HG03457 (cell line): ENCODE data around the gene TICAM2.

ENCODE experiments used
- ATAC-seq: cut with Tn5 transposase; IDR thresholded peaks from one replicate; pipeline ENCODE4 v1.9.1; 2021; ENCODE audit warnings: moderate number of reproducible peaks; ENCODE audit not compliant: unreplicated experiment

The TICAM2 gene

DNA sequence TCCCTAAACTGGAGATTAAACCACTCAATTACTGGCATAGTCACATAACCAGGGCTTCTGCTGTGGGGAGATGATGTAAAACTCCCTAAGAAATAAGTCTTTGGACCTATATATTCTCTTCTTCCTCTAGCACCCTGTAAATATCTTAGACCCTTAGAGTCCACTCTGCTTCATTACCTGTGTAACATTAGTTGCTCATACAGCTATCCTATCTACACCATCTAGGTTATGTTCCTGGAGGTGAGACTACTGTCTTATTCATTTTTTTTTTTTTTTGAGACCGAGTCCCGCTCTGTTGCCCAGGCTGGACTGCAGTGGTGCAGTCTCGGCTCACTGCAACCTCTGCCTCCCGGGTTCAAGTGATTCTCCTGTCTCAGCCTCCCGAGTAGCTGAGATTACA is 9.6 kb upstream of the TICAM2 start:
- ATAC-seq: no peak

DNA sequence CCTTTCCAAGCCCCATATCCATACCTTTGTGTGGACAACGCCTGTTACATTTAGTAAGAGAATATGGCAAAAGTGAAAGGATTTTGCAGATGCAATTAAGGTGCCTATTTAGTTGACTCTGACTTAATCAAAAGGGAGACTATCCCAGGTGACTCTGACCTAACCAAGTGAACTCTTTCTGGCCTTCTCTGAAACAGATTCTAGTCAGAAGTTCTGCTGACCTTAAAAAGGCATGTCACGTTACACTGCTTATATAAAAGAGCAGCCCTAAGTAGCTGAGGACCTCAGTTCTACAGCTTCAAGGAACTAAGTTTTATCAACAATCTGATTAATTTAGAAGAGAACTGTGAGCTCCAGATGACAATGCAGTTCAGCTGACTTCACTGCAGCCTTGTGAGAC is 5.7 kb upstream of the TICAM2 start:
- no peak for ATAC-seq

DNA sequence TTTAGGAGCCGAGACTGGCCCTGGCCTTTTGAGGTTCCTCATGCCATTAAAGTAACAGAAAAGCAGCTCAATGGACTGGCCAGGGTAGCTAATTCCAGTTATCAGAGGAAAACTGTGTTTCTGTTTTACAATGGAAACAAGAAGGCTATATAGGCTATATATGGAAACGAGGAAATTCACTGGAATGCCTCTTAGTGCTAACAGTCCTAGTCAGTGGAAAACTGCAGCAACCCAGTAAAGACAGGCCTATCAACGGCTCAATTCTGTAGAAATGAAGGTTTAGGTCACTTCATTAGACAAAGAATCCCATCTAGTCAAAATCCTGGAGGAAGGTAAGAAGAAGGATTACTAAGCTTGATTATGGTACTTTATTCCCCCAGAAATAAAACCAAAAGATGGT is 3.2 kb upstream of the TICAM2 start:
- ATAC-seq: no peak

DNA sequence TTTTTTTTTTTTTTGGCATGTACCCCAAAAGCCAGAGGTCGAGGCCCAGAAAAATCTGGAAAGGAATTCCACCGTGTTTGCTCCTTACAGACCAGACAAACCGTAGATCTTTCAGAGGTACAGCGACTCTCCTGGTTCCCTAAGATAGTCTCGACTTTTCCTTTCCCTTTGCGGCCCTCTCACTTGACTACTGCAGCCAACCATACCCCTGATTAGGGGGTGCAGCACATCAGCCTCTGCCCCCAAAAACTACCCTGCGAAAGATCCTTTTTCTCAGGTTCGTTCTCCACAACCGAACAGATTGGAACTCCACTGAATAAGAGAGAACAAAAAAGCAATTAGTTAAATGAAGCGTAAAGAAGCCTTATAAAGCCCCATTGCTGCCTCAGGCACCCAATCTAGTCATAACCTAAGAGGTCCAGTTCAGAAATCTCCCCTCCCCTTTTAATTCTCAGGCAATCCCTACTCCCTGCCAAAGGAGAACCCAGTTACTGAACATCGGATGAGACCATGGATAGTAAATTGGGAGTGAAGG is 379 bp upstream of the TICAM2 start:
- peak; percentile 10 for ATAC-seq

DNA sequence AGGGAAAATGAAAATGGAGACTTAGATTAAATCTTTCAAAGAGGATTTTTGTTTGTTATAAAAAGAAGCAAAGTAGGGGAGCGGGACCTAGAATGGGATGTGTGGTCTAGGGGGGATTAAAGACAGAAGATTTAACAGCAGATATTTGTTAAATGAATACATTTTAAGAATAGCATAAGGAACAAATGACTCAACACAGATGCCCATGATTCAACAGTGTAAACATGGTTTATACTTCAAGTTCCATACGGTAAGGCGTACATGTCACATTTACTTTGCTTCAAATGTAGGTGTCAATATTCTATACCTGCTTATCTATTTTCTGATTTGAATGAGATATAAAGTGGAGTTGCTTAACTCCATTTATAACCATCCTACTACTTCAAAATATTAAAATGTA is 1.5 kb downstream of the TICAM2 start:
- ATAC-seq: no peak

DNA sequence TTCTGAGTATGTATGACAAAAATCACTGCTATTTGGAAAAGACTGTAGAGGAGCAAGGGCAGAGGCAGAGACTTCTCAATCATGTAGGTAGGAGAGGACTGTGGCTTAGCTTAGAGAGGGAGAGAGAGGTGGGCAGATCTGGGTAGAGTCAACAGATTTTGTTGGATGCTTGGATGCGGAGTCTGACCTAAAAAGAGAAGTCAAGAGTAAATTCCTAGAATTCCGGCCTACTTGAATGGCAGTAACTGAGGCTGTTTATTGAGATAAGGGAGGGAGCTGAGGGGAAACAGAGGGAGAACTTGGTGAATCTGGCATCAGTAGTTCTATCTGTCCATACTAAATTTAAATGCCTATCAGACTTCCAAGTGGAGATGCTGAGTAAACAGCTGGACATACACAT is 2.4 kb downstream of the TICAM2 start:
- no peak for ATAC-seq

DNA sequence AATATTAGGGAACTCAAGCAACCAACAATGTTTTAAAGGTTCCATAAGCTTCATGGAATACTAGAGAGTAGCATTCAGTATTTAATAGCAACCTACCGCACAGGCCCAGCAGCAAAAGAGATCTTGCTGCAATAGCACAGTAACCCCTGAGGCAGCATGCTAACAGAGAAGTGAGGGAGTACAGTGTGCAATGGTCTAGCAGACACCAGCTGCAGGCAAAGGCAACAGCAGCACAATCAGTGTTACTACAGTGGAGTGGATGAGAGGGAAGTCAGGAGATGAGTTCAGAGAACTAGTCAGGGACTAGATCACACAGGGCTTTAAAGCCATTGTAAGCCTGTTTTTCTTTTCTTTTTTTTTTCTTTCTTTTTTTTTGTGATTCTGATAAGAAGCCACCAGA is 2.8 kb downstream of the TICAM2 start:
- ATAC-seq: peak; percentile 36

DNA sequence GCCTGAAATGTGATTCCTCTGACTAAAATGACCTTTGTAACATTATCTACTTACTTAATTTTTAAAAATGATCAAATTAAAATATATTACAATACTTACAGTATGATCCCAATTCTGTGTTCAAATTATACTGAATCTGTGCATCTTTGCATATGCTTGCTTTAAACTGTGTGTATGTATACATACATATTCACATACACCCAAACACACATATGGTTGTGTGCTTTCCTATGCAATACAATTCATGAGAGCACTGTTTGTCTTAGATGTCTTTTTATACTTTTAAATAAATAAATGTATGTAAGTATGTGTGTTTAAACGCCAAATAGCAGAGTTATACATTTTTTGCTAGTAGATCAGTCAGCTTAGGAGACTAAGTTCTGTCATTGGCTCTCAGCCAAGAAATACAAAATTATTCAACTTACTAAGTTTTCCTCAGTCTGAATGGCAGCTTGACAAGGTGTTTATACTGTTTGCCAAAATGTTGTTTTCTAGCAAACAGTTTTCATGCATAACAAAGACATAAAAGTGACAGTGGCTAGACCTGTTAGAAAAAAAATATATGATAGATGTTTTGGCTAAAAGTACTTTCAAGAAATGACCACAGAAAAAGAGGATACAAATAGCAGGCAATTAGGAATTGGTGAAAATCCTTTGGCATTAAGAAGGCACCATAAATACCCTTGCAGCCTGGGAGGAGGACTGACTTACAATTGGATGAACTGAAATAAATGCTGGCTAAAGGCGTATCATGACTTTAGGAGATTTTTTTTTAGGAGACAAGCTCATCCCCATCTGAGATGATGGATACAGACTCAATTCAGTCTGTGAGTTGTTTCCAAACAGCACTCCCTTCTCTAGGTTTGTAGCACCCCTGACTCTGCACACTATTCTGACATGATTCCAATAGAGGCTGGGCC is 7.9 kb downstream of the TICAM2 start:
- ATAC-seq: no peak

DNA sequence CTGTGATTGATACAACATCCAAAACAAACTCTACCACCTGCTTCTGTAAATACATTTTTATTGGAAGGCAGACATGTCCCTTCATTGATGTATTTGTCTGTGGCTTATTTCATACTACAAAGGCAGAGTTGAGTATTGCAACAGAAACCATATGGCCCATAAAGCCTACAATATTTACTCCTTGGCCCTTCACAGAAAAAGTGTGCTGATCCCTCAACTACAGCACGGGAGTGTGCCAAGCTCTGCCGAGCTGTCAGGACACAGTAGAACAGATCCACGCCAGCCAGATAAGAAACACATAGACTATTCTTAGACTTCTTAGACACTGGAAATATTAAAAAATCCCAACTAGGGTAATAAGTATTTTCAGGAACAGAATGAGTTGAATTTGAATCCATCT is 13.2 kb downstream of the TICAM2 start:
- ATAC-seq: no peak

DNA sequence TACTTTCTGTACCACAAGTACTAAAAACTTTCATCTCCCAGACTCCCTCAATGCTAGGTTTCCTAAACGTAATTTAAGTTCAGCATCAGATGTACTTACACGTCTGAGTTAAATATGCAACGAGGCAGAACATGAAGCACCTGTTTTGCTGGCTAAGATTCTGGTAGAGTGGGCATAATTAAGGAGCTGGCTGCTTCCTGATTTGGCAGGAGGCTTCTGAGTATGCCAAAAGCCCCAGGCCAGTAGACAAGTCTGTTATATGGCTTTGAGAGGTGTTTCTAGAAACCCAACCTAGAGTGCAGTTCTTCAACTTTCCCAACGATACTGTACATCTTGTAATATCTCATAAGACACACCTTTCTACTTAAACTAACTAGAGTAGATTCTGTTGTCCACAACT is 13.6 kb downstream of the TICAM2 start:
- ATAC-seq: no peak

DNA sequence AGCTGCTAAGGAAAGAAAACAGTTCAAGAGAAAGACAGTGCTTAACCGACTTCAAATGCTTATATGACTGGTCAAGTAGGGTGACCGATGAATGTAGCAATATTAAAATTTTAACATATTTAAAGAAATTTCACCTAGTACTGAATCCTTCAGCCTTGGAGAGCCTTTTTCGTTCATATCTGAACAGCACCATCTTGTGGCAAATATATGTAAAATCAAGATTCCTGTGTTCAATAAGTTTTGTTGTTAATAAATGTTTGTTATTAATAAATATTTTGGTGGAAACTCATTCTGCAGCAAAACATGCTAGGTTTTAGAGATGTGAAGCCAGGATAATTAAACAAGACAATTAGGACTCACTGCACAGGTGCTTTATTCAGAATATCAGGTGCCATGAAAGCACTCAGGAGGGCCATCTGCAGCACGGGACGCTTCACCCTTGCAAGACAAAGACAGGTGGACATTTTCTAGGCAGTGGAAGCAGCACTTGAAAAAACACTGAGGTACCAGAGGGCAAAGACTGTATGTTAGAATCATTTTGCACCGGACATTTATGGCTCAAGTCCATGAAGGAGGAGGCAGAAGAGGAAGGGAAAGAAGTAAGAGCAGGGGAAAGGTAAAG is 15.6 kb downstream of the TICAM2 start:
- no peak for ATAC-seq

DNA sequence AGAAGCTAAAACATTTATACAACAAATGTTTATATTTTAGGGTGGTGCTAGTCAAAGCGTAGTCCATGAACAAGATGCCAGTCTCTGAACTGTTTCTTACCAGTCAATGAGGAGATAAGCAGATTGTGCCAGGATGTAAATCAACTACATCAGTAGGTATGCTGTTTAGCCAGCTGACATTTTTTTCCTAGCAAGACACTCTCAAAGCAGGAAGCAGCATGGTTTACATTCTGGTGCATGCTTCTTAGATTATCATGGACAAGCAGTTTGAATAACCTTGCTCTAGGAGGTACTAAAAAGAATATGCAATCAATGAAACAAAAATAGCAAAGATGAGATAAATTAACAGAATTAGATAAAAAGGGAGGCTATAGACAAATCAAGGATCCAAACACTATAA is 17.0 kb downstream of the TICAM2 start:
- ATAC-seq: no peak

DNA sequence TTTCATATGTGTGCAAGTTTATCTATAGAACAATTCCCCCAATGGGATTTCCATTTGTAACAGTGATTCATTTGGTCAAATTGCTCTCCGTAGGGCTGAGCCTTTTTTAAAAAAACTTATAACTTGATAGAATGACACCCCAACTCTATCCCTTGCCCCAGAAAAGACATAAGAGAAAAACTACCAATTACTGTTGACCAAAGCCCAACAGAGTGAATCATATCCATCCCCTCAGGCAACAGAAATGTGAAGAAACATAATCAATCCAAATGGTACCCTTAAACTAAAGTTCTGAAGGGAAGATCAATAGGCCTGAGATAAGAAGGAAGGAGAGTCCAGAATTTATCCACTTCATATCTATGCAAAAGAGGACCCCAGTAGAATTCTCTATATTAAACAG is 17.8 kb downstream of the TICAM2 start:
- ATAC-seq: no peak

DNA sequence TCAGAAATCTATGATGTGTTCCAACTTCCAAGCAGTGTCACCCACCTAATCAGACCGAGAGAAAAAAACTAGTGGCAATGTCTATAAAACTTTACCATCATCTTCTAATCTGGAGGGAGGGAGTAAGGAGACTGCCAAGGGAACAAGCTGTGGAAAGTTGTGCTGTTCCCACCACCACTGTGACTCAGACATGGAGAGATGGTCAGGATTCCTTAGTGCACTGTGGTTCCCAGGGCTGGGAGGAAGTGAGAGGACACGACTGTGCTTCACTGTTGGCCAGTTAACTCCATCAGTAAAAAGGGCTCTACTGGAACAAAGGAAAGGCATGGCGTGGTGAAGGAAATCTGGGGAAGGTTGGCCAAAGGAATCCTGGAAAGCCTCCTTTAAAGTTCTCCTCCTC is 18.8 kb downstream of the TICAM2 start:
- no peak for ATAC-seq

DNA sequence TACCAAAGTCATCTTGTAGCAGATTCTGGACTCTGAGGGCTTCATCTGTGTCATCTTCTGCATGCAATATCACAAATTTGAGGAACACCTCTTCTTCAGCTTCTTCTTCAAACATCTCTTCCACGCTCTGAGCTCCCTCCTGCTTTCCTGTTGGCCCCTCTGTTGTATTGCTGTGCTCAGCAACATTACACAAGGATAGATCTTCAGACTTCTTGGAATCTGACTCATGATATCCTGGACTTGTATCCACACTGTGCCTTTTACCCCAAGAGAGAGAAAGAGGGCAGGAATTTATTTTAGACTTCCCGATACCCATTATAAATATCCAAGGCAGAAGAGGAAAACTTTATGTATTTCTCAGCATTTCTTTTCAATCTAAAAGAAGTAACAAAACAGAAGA is 21.3 kb downstream of the TICAM2 start:
- ATAC-seq: no peak

DNA sequence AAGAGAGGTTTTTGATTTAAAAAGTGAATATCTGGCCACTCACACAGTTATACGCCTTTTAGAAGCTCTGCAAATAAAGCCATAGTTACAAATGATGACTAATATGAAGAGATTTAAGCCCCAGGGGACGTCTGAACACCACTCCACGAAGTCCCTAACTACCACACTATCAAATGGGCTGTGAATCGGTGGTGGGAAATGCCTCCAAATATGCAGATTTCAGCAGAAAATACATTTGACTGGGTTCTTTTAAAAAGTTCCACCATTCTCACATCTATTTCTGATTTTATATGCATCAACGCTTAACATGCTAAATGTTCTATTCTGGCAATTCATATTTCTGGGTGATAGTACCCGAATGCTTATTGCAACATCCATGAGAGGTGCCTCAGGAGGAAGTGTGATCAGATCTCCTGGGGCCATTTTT is 22.5 kb downstream of the TICAM2 start:
- peak; percentile 44 for ATAC-seq

DNA sequence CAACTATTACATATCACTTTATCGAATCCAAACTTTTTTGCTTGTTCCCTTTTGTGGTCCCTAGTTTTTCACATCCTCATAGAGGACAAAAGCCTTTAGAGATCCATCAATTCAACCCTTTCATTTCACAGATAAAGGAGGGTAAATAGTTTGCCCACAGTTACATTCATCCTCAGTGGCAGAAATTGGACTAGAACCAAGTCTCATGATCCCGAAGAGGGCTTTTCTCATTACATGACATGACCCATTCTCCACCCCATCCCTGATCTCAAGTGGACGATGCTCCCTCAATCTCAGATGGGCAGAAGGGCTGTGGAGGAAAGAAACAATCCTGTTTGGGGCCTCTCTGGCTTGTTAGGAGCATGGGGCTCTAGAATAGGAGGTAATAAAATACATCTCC is 23.1 kb downstream of the TICAM2 start:
- ATAC-seq: no peak

DNA sequence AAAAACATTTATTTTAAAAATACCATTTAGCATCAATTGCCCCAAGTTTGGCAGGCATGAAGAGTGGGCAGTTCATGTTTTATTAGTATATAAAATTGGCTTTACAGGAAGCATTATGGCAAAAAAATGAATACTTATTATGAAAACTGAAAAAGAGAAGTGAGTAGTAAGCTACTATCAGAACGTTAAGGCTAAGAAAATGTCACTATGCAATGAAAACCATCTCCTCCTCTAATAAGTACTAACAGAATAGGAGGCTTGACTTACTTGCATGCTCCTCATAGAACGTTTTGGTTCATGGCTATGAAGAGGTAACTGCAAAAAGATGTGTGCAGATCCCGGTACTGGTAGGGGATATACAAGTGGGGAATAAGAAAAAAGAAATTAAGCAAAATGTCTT is 23.6 kb downstream of the TICAM2 start:
- peak; percentile 42 for ATAC-seq

DNA sequence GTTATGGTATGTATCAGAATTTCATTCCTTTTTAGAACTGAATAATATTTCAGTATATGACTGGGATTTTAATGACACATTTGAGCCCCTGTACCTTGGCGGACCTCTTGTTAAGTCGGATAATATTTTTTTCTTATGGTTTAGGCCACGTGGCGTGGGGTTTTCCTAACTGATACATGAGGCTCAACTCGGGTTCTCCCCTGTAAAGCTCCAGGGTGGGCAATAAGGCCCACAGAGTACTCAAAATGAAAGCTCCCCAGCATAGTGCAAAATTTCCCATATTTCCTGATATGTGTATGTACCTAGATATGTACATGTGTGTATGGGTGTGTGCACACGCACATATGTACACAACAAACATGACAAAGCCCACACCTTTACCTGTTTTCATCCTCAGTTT is 24.5 kb downstream of the TICAM2 start:
- peak; percentile 26 for ATAC-seq

DNA sequence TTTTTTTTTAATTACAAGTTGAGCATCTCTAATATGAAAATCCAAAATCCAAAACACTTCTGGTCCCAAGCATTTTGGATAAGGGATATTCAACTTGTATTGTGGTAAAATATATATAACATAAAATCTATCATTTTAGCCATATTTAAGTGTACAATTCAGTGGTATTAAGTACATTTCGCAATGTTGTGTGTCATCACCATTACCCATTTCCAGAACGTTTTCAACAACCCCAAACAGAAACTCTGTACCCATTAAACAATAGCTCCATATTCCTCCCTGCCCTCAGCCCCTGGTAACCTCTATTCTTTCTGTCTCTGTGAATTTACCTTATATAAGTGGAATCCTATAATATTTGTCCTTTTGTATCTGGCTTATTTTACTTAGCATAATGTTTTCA is 24.9 kb downstream of the TICAM2 start:
- no peak for ATAC-seq

DNA sequence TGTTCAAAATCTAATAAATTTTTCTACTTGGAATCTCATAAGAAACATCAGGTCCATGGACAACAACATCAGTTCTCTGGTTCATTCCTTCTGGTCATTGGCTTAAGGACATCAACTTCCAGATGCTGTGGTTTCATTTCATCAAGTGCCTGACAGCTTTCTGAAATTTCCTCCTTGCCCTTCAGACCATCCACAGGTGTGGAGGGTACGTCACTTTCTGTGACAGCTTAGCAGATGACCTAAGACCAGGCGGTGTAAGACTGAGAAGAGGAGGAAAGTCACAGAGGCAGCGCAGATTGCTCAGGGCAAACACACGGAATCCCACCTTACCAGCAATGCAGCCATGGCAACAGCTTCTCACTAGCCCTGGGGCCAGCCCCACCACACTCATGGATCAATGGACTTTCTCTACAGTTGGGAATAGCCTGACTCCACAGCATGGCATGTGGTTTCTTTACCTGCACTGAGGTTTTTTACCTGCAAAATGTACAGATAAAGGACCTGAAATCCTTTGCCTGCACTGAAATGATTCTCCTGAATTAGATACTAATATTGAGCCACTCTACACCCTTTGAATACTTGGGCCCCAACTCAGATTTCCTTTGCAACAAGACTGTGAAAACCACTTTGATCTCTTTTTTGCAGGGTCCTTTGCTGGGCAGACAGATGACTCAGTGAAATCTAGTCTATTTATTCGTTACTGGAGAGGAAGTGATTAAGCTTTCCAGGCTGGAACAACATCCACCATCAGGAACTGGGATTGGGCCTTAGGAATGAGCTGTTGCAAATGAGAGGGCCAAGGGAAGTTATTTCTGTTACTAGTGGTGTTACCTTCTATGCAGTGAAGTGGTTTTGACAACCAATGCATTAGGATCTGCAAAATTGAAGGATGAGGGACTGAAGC is 26.9 kb downstream of the TICAM2 start:
- ATAC-seq: no peak
